Sigmoid colon (tissue), 7 donors: Measurements from ENCODE around the gene EPHB1. TPM values are rescaled to one million over a fixed set of nuclear protein-coding genes. Genes with fewer than 3 reads are reported as not detected.

Experiments used
- DNase-seq: peaks from one replicate; pipeline ENCODE4 v3.0.0-alpha.2; 2019
- H3K27ac ChIP-seq, 4 donors: fragments of 200-600 bp; sonication (generic); one replicate each; pipeline ENCODE4 v1.5.1; 2016 to 2019; ENCODE audit warnings: mild to moderate bottlenecking in 1 of 4
- H3K27me3 ChIP-seq, 3 donors: fragments of 200-600 bp; sonication (generic); one replicate each; pipeline ENCODE4 v1.5.1; 2019; ENCODE audit warnings: mild to moderate bottlenecking in 1 of 3
- H3K36me3 ChIP-seq, 4 donors: fragments of 200-600 bp; sonication (generic); one replicate each; pipeline ENCODE4 v1.5.1; 2016 to 2019
- H3K4me1 ChIP-seq, 4 donors: fragments of 200-600 bp; sonication (generic); one replicate each; pipeline ENCODE4 v1.5.1; 2017 to 2019
- H3K4me3 ChIP-seq, 4 donors: fragments of 200-600 bp; sonication (generic); one replicate each; pipeline ENCODE4 v1.5.1; 2017 to 2019; ENCODE audit warnings: mild to moderate bottlenecking in 2 of 4, moderate library complexity in 1 of 4
- H3K9me3 ChIP-seq, 4 donors: fragments of 200-600 bp in 3 of 4; sonication (generic) in 3 of 4; one replicate each; pipeline versions ENCODE4 v1.5.1 to v1.6.1; 2013 to 2019
- EP300 ChIP-seq, 4 donors: sonication (generic); formaldehyde crosslinking; IDR thresholded peaks; one replicate each; pipeline ENCODE4 v1.6.1; 2017; ENCODE audit warnings: antibody characterized with exemption in 4 of 4
- POLR2A ChIP-seq, 2 donors: fragments of 450-650 bp; IDR thresholded peaks; one replicate each; pipeline ENCODE4 v1.6.1; 2016; ENCODE audit warnings: antibody characterized with exemption in 2 of 2, mild to moderate bottlenecking in 2 of 2, moderate library complexity in 2 of 2
- POLR2AphosphoS5 ChIP-seq, 4 donors: sonication (generic); formaldehyde crosslinking; IDR thresholded peaks; one replicate each; pipeline ENCODE4 v1.6.1; 2017; ENCODE audit warnings: antibody characterized with exemption in 4 of 4
- WGBS, 2 donors: extraction: QIAGEN DNeasy Blood & Tissue Kit; methylation state at CpG; one replicate each; pipeline ENCODE4 v1.1.7; 2013; 5-methylcytosine and 5-hydroxymethylcytosine counted together
- intact Hi-C: fragments of 100-400 bp; cut with DNase I; formaldehyde crosslinking; loops from one replicate; pipeline ENCODE4 v1.15.1; 2023
- polyA plus RNA-seq, 3 donors: library from polyadenylated mRNA; stranded (reverse); fragments of 200-250 nt; gene quantifications; one replicate each; pipeline ENCODE4 v1.2.3, GENCODE V29; 2013
- total RNA-seq, 4 donors: library from RNA; depleted of rRNA; stranded (reverse); fragments of >200 nt; gene quantifications; one replicate each; pipeline ENCODE4 v1.1.0, GENCODE V29; 2016
- TF ChIP-seq, protein P1 (sequence below), 4 experiments: fragments of 450-650 bp in 3 of 4; fragments of 200-600 bp in 1 of 4; IDR thresholded peaks; one replicate each; pipeline ENCODE4 v1.5.1; 2016 to 2019; ENCODE audit warnings: antibody characterized with exemption in 4 of 4, mild to moderate bottlenecking in 3 of 4, moderate library complexity in 2 of 4
- donor health status: healthy with polysubstance abuse.
- donor health status: Bipolar disorder and iron deficiency.
- donor health status: healthy.

EPHB1 gene
- total and polyA plus RNA-seq, 7 donors, result 0.29 to 17.3 (median 3.6) TPM; not detected in 2

DNA sequence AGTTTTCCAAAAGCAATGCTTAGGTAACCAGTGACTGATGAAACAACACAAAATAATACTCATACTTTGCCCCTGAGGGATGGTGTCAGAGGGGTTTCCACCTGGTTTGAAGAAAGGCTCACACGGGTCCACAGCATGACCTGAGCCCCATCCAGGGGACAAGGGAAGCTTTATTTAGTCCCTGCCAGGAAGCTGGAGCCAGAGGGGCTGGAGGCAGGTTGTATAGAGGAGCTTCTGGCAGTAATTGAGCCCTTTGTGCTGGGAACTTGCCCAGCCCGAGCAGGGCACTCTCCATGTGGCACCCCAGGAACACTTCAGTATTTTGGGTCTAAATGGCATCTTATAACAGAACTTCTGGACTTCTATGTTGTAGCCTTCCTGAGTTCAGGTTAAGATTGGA, 39.2 kb upstream of the EPHB1 start:
- H3K36me3 ChIP-seq, result no peaks in the 10 kb centered on the region
- TF ChIP-seq POLR2AphosphoS5 (IDR thresholded peaks at IDR 0.05) (no peak), EP300 (IDR thresholded peaks at IDR 0.05) (no peak), POLR2A (IDR thresholded peaks at IDR 0.05) (no peak)
- TF ChIP-seq, protein P1, sequence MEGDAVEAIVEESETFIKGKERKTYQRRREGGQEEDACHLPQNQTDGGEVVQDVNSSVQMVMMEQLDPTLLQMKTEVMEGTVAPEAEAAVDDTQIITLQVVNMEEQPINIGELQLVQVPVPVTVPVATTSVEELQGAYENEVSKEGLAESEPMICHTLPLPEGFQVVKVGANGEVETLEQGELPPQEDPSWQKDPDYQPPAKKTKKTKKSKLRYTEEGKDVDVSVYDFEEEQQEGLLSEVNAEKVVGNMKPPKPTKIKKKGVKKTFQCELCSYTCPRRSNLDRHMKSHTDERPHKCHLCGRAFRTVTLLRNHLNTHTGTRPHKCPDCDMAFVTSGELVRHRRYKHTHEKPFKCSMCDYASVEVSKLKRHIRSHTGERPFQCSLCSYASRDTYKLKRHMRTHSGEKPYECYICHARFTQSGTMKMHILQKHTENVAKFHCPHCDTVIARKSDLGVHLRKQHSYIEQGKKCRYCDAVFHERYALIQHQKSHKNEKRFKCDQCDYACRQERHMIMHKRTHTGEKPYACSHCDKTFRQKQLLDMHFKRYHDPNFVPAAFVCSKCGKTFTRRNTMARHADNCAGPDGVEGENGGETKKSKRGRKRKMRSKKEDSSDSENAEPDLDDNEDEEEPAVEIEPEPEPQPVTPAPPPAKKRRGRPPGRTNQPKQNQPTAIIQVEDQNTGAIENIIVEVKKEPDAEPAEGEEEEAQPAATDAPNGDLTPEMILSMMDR (IDR thresholded peaks at IDR 0.05), result no peak
- no peak overlapping the region for H3K4me3 ChIP-seq
- WGBS, 2 donors, result 59 to 78% methylated on average over 2 of the region's 2 CpGs
- no peaks in the 10 kb centered on the region for H3K9me3 ChIP-seq
- no peaks in the 10 kb centered on the region for H3K27me3 ChIP-seq
- intact Hi-C loops, result loop anchor here (2.0 to 5.0 kb wide), 2 partner anchors 105 to 154 kb away; partner anchors contain the start of gene KY
- no peaks in the 10 kb centered on the region for H3K4me1 ChIP-seq
- H3K27ac ChIP-seq, result no peak overlapping the region
- no peak for DNase-seq

DNA sequence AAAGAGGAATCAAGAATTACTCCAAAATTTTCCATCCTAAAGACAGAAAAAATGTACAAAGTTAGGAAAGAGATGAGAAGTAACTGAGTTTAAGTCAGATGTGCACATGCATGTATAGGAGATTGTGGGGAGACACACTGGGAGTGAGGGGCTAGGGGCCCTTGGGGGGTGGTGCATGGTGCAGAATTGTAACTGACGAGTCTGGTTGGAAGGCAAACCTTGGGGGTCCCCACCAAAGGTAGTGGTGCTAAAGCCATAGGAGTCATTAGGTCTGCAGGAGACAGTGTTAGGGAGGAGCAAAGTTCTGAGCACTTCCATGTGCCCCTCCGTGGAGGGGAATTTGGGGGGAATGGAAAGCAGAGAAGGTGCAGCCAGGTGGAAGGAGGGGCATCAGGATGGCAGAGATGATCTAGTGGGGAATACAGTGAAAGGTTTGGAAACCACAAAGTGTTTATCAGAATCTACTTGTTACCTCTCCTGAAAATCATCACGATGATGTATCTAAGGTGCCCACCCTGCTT, 37.5 kb upstream of the EPHB1 start:
- Histone ChIP-seq H3K27ac (no peak overlapping the region), H3K36me3 (no peaks in the 10 kb centered on the region), H3K27me3 (no peaks in the 10 kb centered on the region), H3K9me3 (no peaks in the 10 kb centered on the region), H3K4me3 (no peak overlapping the region), H3K4me1 (no peaks in the 10 kb centered on the region)
- no peak for DNase-seq
- WGBS, 2 donors, result 70 to 81% methylated on average over 3 of the region's 3 CpGs
- intact Hi-C loops, result loop anchor here (5.0 kb wide), 1 partner anchor 155 kb away; no protein-coding TSS in a partner anchor
- no peak for TF ChIP-seq POLR2A (IDR thresholded peaks at IDR 0.05)

DNA sequence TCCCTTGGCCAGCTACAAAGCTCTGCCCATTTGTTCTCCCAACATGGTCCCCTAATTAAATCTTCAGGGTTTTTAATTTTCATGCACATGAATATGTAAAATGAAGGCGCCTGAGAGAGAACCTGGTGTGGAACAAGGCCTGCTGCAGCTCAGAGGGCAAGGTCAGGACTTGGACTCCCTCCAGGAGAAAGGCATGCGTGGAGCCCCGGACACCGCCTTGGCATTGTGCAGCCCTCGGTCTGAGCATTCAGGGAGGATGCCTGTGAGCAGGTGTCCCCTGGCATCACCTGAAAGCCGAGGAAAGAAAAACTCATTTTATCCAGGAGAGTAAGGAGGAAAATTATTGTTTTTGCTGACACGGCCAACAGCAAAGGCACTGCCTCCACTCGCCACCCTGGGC, 33.8 kb upstream of the EPHB1 start:
- H3K4me1 ChIP-seq, result no peaks in the 10 kb centered on the region
- H3K9me3 ChIP-seq, result no peaks in the 10 kb centered on the region
- no peak for DNase-seq
- TF ChIP-seq EP300 (IDR thresholded peaks at IDR 0.05) (no peak), POLR2AphosphoS5 (IDR thresholded peaks at IDR 0.05) (no peak), POLR2A (IDR thresholded peaks at IDR 0.05) (no peak)
- TF ChIP-seq, protein P1 (IDR thresholded peaks at IDR 0.05), result no peak
- H3K27me3 ChIP-seq, result no peaks in the 10 kb centered on the region
- intact Hi-C loops, result no loop called here
- no peak overlapping the region for H3K4me3 ChIP-seq
- H3K27ac ChIP-seq, result no peak overlapping the region
- H3K36me3 ChIP-seq, result no peaks in the 10 kb centered on the region
- WGBS, 2 donors, result 34 to 62% methylated on average over 8 of the region's 8 CpGs

DNA sequence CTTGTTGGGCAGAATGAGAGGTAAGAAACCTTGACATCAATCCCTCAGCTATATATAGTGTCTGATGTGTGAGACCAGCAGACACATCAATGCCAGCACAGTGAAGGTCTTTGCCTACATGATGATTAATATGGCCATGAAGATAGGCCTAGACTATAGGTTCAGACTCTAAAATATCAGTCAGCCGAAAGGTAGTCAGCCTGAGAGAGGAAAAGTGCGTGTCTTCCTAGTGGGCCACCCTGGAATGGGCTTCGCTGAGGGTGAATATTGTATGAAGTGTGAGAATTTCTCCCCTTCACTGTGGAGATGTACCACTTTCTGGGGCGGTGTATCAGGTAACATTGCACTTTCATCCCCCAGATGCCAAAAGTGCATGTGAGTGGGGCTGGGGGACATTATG, 33.0 kb upstream of the EPHB1 start:
- Histone ChIP-seq H3K4me1 (no peaks in the 10 kb centered on the region), H3K9me3 (no peaks in the 10 kb centered on the region), H3K36me3 (no peaks in the 10 kb centered on the region), H3K4me3 (no peak overlapping the region), H3K27me3 (no peaks in the 10 kb centered on the region), H3K27ac (no peak overlapping the region)
- WGBS, 2 donors, result 93% methylated on average over 4 of the region's 4 CpGs
- TF ChIP-seq POLR2AphosphoS5 (IDR thresholded peaks at IDR 0.05), result no peak
- TF ChIP-seq EP300 (IDR thresholded peaks at IDR 0.05), result no peak
- TF ChIP-seq, protein P1 (IDR thresholded peaks at IDR 0.05), result no peak
- TF ChIP-seq POLR2A (IDR thresholded peaks at IDR 0.05), result no peak
- no peak for DNase-seq
- intact Hi-C loops, result no loop called here

DNA sequence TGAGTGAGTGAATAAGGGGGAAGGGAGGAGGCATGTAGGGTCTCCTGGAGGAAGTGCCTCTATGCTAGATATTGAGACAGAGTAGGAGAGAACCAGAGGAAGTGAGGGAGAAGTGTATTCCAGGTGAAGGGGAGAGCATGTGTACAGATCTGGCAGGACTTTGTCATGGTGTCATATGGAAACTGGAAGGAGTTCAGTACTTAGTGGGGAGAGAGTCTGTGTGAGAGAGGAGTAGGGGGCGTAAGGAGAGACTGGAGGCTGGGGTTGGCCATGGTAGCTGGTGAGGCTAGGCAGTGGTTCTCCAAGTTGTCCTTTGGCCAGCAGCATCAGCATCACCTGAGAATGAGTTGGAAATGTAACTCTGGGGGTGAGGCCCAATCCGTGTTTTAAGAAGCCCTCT, 29.6 kb upstream of the EPHB1 start:
- no peaks in the 10 kb centered on the region for H3K27me3 ChIP-seq
- 84% methylated on average over 2 of the region's 2 CpGs for WGBS, 2 donors
- TF ChIP-seq, protein P1 (IDR thresholded peaks at IDR 0.05), result no peak
- TF ChIP-seq EP300 (IDR thresholded peaks at IDR 0.05) (no peak), POLR2AphosphoS5 (IDR thresholded peaks at IDR 0.05) (no peak), POLR2A (IDR thresholded peaks at IDR 0.05) (no peak)
- no peak overlapping the region for H3K4me3 ChIP-seq
- no peaks in the 10 kb centered on the region for H3K36me3 ChIP-seq
- no peaks in the 10 kb centered on the region for H3K9me3 ChIP-seq
- no peaks in the 10 kb centered on the region for H3K4me1 ChIP-seq
- no peak overlapping the region for H3K27ac ChIP-seq
- intact Hi-C loops, result no loop called here
- no peak for DNase-seq
